ENCODE measurements around the gene RPS10.

DNA sequence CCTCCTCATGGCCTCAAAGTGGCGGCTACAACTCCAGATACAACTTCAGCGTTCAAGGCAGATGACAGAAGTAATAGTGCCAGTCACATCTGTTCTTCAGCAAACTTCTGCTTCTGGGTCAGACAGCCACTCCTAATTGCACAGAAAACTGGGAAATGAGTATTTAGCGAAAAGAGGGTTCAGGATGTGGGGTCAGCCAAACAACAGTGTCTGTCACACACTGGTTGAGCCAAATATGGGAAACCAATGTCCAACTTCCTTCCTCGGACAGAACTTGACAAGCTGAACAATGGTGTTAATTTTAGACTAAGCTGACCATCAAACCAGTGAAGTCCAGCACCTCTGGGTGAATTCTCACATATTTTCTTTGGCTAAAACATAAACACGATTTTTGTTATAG, 55.5 kb downstream of the RPS10 start:
- TF ChIP-seq POLR2A (IDR thresholded peaks at IDR 0.05) = no peak
- TF ChIP-seq, protein P1, sequence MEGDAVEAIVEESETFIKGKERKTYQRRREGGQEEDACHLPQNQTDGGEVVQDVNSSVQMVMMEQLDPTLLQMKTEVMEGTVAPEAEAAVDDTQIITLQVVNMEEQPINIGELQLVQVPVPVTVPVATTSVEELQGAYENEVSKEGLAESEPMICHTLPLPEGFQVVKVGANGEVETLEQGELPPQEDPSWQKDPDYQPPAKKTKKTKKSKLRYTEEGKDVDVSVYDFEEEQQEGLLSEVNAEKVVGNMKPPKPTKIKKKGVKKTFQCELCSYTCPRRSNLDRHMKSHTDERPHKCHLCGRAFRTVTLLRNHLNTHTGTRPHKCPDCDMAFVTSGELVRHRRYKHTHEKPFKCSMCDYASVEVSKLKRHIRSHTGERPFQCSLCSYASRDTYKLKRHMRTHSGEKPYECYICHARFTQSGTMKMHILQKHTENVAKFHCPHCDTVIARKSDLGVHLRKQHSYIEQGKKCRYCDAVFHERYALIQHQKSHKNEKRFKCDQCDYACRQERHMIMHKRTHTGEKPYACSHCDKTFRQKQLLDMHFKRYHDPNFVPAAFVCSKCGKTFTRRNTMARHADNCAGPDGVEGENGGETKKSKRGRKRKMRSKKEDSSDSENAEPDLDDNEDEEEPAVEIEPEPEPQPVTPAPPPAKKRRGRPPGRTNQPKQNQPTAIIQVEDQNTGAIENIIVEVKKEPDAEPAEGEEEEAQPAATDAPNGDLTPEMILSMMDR (IDR thresholded peaks at IDR 0.05) = no peak
